BLaER1 treated with 17β-estradiol and CSF1 and Interleukin-3, amounts not matched to agents 10 nM and 100 nM (cell line): Measurements from ENCODE around the gene ARV1.
"Not testable (repeated sequence)": the region's sequence is repeated elsewhere in the genome, so short reads cannot be mapped to it uniquely, and the experiment has no call there.

ENCODE experiments used
- H3K27ac ChIP-seq, 11 experiments: shearing (Covaris generic); formaldehyde crosslinking; 2 replicates each; pipeline ENCODE4 v1.8.1; 2022
- H3K27me3 ChIP-seq, 11 experiments: shearing (Covaris generic); formaldehyde crosslinking; 2 replicates each; pipeline ENCODE4 v1.8.1; 2022
- H3K36me3 ChIP-seq, 11 experiments: shearing (Covaris generic); formaldehyde crosslinking; 2 replicates each; pipeline ENCODE4 v1.8.1; 2022
- H3K4me1 ChIP-seq, 10 experiments: shearing (Covaris generic); formaldehyde crosslinking; 2 replicates each; pipeline ENCODE4 v1.8.1; 2022
- H3K4me2 ChIP-seq, 11 experiments: shearing (Covaris generic); formaldehyde crosslinking; 2 replicates each; pipeline ENCODE4 v1.8.1; 2022
- H3K4me3 ChIP-seq, 10 experiments: shearing (Covaris generic); formaldehyde crosslinking; 2 replicates each; pipeline ENCODE4 v1.8.1; 2022
- H3K9ac ChIP-seq, 11 experiments: shearing (Covaris generic); formaldehyde crosslinking; 2 replicates each; pipeline ENCODE4 v1.8.1; 2022
- H3K9me3 ChIP-seq, 11 experiments: shearing (Covaris generic); formaldehyde crosslinking; replicated peaks in 1 of 11; 2 replicates each; pipeline ENCODE4 v1.8.1; 2022
- H4K20me1 ChIP-seq, 11 experiments: shearing (Covaris generic); formaldehyde crosslinking; 2 replicates each; pipeline ENCODE4 v1.8.1; 2022
- Cebpa-rat ChIP-seq, 11 experiments: shearing (Covaris generic); IDR thresholded peaks; 2 replicates each; pipeline ENCODE4 v1.8.1; 2022

ARV1 gene

GRCh38 chr1:231039161-231040018 is 60.5 kb downstream of the ARV1 start:
- H3K4me3 ChIP-seq, result peak overlapping the region; percentile 75 to 93 (median 86)
- H3K9me3 ChIP-seq, result peaks cover 3 to 13% (median 10%) of the 10 kb centered on the region in 11 experiments
- H3K27ac ChIP-seq, result peak overlapping the region; percentile 66 to 87 (median 76); a peak in 21 of 22 replicates
- peaks cover 4 to 40% (median 32%) of the 10 kb centered on the region in 11 experiments; a peak in 21 of 22 replicates for H3K27me3 ChIP-seq
- no peak for TF ChIP-seq Cebpa-rat (IDR thresholded peaks at IDR 0.05)
- peaks cover 50 to 57% (median 55%) of the 10 kb centered on the region in 10 experiments for H3K4me1 ChIP-seq
- peak overlapping the region; percentile 79 to 90 (median 88) for H3K9ac ChIP-seq
- H3K4me2 ChIP-seq, result peak overlapping the region; percentile 85 to 98 (median 94)
- peaks cover 0 to 5% (median 0%) of the 10 kb centered on the region in 11 experiments; a peak in 3 of 22 replicates for H3K36me3 ChIP-seq
- H4K20me1 ChIP-seq, result peaks cover 0 to 52% (median 0%) of the 10 kb centered on the region in 11 experiments; a peak in 11 of 22 replicates

GRCh38 chr1:231040019-231040799 is 61.3 kb downstream of the ARV1 start, which contains the start of gene FAM89A:
Gene FAM89A, minus strand, starts transcription at chr1:231040254. Its CDS starts 43 bp downstream, at chr1:231040211.
- Histone ChIP-seq H3K27me3 (peaks cover 4 to 40% (median 32%) of the 10 kb centered on the region in 11 experiments; a peak in 21 of 22 replicates), H3K36me3 (peaks cover 0 to 5% (median 0%) of the 10 kb centered on the region in 11 experiments; a peak in 2 of 22 replicates), H3K27ac (peak within 1 kb of the TSS; percentile 66 to 87 (median 76); a peak in 21 of 22 replicates), H3K9me3 (peaks cover 11 to 21% (median 18%) of the 10 kb centered on the region in 11 experiments), H4K20me1 (peaks cover 0 to 43% (median 0%) of the 10 kb centered on the region in 11 experiments; a peak in 11 of 22 replicates), H3K4me2 (peak within 1 kb of the TSS; percentile 85 to 98 (median 94)), H3K4me1 (peaks cover 43 to 51% (median 49%) of the 10 kb centered on the region in 10 experiments), H3K9ac (peak within 1 kb of the TSS; percentile 79 to 90 (median 88)), H3K4me3 (peak within 1 kb of the TSS; percentile 75 to 93 (median 86))
- TF ChIP-seq Cebpa-rat (IDR thresholded peaks at IDR 0.05), result no peak

GRCh38 chr1:231040800-231041718 is 62.2 kb downstream of the ARV1 start:
- peak overlapping the region; percentile 83 to 98 (median 92) for H3K4me2 ChIP-seq
- peak overlapping the region in 9 of 11 experiments; percentile 75 to 90 (median 85); a peak in 15 of 22 replicates for H3K9ac ChIP-seq
- peak overlapping the region in 5 of 11 experiments; percentile 22 to 83 (median 67); a peak in 9 of 22 replicates for H3K27ac ChIP-seq
- H3K9me3 ChIP-seq, result peaks cover 14 to 27% (median 19%) of the 10 kb centered on the region in 11 experiments
- H3K36me3 ChIP-seq, result peaks cover 0 to 5% (median 0%) of the 10 kb centered on the region in 11 experiments; a peak in 2 of 22 replicates
- H3K27me3 ChIP-seq, result peaks cover 4 to 40% (median 32%) of the 10 kb centered on the region in 11 experiments; a peak in 21 of 22 replicates
- peaks cover 0 to 35% (median 0%) of the 10 kb centered on the region in 11 experiments; a peak in 10 of 22 replicates for H4K20me1 ChIP-seq
- peak overlapping the region; percentile 75 to 93 (median 86); a peak in 19 of 20 replicates for H3K4me3 ChIP-seq
- peaks cover 34 to 42% (median 40%) of the 10 kb centered on the region in 10 experiments for H3K4me1 ChIP-seq
- no peak for TF ChIP-seq Cebpa-rat (IDR thresholded peaks at IDR 0.05)

- no peak for TF ChIP-seq Cebpa-rat (IDR thresholded peaks at IDR 0.05)
- peaks cover 4 to 40% (median 32%) of the 10 kb centered on the region in 11 experiments; a peak in 21 of 22 replicates for H3K27me3 ChIP-seq
Observed at GRCh38 chr1:231041719-231042261, 62.9 kb downstream of the ARV1 start.

GRCh38 chr1:231044588-231044987 is 65.7 kb downstream of the ARV1 start:
- Histone ChIP-seq H3K27me3 (peaks cover 4 to 22% (median 14%) of the 10 kb centered on the region in 11 experiments; a peak in 20 of 22 replicates), H4K20me1 (no peaks in the 10 kb centered on the region), H3K4me3 (no peak overlapping the region)

More at GRCh38 chr1:231041719-231042261, 62.9 kb downstream of the ARV1 start:
- Histone ChIP-seq H3K4me1 (peaks cover 27 to 35% (median 33%) of the 10 kb centered on the region in 10 experiments), H4K20me1 (peaks cover 0 to 28% (median 0%) of the 10 kb centered on the region in 11 experiments; a peak in 10 of 22 replicates), H3K4me2 (no peak overlapping the region; a peak in 1 of 22 replicates), H3K27ac (no peak overlapping the region), H3K9me3 (peaks cover 14 to 28% (median 19%) of the 10 kb centered on the region in 11 experiments), H3K4me3 (no peak overlapping the region), H3K9ac (no peak overlapping the region), H3K36me3 (peaks cover 0 to 5% (median 0%) of the 10 kb centered on the region in 11 experiments; a peak in 2 of 22 replicates)

GRCh38 chr1:231045286-231045685 is 66.4 kb downstream of the ARV1 start:
- no peak for TF ChIP-seq Cebpa-rat (IDR thresholded peaks at IDR 0.05)
- Histone ChIP-seq H3K4me3 (no peak overlapping the region), H3K4me1 (peaks cover 4 to 10% (median 9%) of the 10 kb centered on the region in 10 experiments; a peak in 19 of 20 replicates), H3K27ac (no peak overlapping the region), H3K9ac (no peak overlapping the region), H3K27me3 (peaks cover 4 to 16% (median 12%) of the 10 kb centered on the region in 11 experiments; a peak in 20 of 22 replicates), H3K9me3 (peaks cover 14 to 28% (median 19%) of the 10 kb centered on the region in 11 experiments), H3K4me2 (no peak overlapping the region), H4K20me1 (no peaks in the 10 kb centered on the region), H3K36me3 (no peaks in the 10 kb centered on the region)

More at GRCh38 chr1:231044588-231044987, 65.7 kb downstream of the ARV1 start:
- H3K27ac ChIP-seq, result no peak overlapping the region
- no peak for TF ChIP-seq Cebpa-rat (IDR thresholded peaks at IDR 0.05)
- H3K4me2 ChIP-seq, result no peak overlapping the region
- H3K9ac ChIP-seq, result no peak overlapping the region
- peaks cover 14 to 28% (median 19%) of the 10 kb centered on the region in 11 experiments for H3K9me3 ChIP-seq
- H3K36me3 ChIP-seq, result no peaks in the 10 kb centered on the region
- peaks cover 4 to 10% (median 9%) of the 10 kb centered on the region in 10 experiments; a peak in 19 of 20 replicates for H3K4me1 ChIP-seq

- H3K27ac ChIP-seq, H3K4me1 ChIP-seq, H3K9ac ChIP-seq, H3K4me2 ChIP-seq, H3K27me3 ChIP-seq, H3K4me3 ChIP-seq, H3K36me3 ChIP-seq, H4K20me1 ChIP-seq: not testable (repeated sequence)
- peaks cover 14 to 28% (median 19%) of the 10 kb centered on the region in 11 experiments for H3K9me3 ChIP-seq
Observed at GRCh38 chr1:231045921-231046729, 67.2 kb downstream of the ARV1 start.
